ENCODE measurements around the gene EHF. TPM values are rescaled to one million over a fixed set of nuclear protein-coding genes. Genes with fewer than 3 reads are reported as not detected.

EHF gene
- total and polyA plus RNA-seq, 2 donors (not counting 1 experiment from before 2014, with no cell fraction given) = 0.51 TPM; not detected in 1

- no peak for TF ChIP-seq EZH2 (IDR thresholded peaks at IDR 0.05; ENCODE audit: low read length, missing control alignments)
- TF ChIP-seq CTCF (conservative IDR thresholded peaks at IDR 0.05 in 1 of 2, IDR thresholded peaks at IDR 0.05 in 1 of 2; ENCODE audit: low read depth in 1 of 2, low read length in 2 of 2) = no peak
- H3K27ac ChIP-seq (ENCODE audit: insufficient read depth, low read length) = no peak overlapping the region
- no peak for DNase-seq (ENCODE audit: low read depth in 2 of 2)
- H3K4me2 ChIP-seq (ENCODE audit: extremely low read depth, insufficient read depth, low read length) = no peak overlapping the region
- H3K9ac ChIP-seq (ENCODE audit: insufficient read depth, low read length) = no peak overlapping the region
- no peak overlapping the region for H3K4me3 ChIP-seq (replicated peaks in 1 of 4; ENCODE audit: control extremely low read depth in 1 of 4, insufficient read depth in 1 of 4, low read depth in 3 of 4, low read length in 4 of 4)
- no peak overlapping the region for H2AFZ ChIP-seq (ENCODE audit: low read length)
- no peaks in the 10 kb centered on the region for H3K27me3 ChIP-seq (ENCODE audit: control insufficient read depth, insufficient read depth, low read length)
- no peaks in the 10 kb centered on the region for H3K9me3 ChIP-seq (ENCODE audit: control insufficient read depth, insufficient read depth, low read depth, low read length)
- H4K20me1 ChIP-seq (ENCODE audit: control insufficient read depth, extremely low read depth, insufficient read depth, low read length) = no peaks in the 10 kb centered on the region
- no peaks in the 10 kb centered on the region for H3K36me3 ChIP-seq (ENCODE audit: control insufficient read depth, insufficient read depth, low read length)
- H3K4me1 ChIP-seq (ENCODE audit: control insufficient read depth, extremely low read depth, insufficient read depth, low read length) = peaks cover 19% of the 10 kb centered on the region
- no peaks in the 10 kb centered on the region for H3K79me2 ChIP-seq (ENCODE audit: control insufficient read depth, insufficient read depth, low read length)
These were observed 17.5 kb upstream of the EHF start for GRCh38 chr11:34603129-34604001.

- no peak overlapping the region for H3K9ac ChIP-seq (ENCODE audit: insufficient read depth, low read length)
- H2AFZ ChIP-seq (ENCODE audit: low read length) = no peak overlapping the region
- TF ChIP-seq EZH2 (IDR thresholded peaks at IDR 0.05; ENCODE audit: low read length, missing control alignments) = no peak
- TF ChIP-seq CTCF (conservative IDR thresholded peaks at IDR 0.05 in 1 of 2, IDR thresholded peaks at IDR 0.05 in 1 of 2; ENCODE audit: low read depth in 1 of 2, low read length in 2 of 2) = no peak
- no peak overlapping the region for H3K4me2 ChIP-seq (ENCODE audit: extremely low read depth, insufficient read depth, low read length)
- no peaks in the 10 kb centered on the region for H4K20me1 ChIP-seq (ENCODE audit: control insufficient read depth, extremely low read depth, insufficient read depth, low read length)
- no peaks in the 10 kb centered on the region for H3K9me3 ChIP-seq (ENCODE audit: control insufficient read depth, insufficient read depth, low read depth, low read length)
- no peaks in the 10 kb centered on the region for H3K36me3 ChIP-seq (ENCODE audit: control insufficient read depth, insufficient read depth, low read length)
- no peaks in the 10 kb centered on the region for H3K79me2 ChIP-seq (ENCODE audit: control insufficient read depth, insufficient read depth, low read length)
- H3K27me3 ChIP-seq (ENCODE audit: control insufficient read depth, insufficient read depth, low read length) = no peaks in the 10 kb centered on the region
- no peak for DNase-seq (ENCODE audit: low read depth in 2 of 2)
- peaks cover 17% of the 10 kb centered on the region for H3K4me1 ChIP-seq (ENCODE audit: control insufficient read depth, extremely low read depth, insufficient read depth, low read length)
- H3K27ac ChIP-seq (ENCODE audit: insufficient read depth, low read length) = no peak overlapping the region
- H3K4me3 ChIP-seq (replicated peaks in 1 of 4; ENCODE audit: control extremely low read depth in 1 of 4, insufficient read depth in 1 of 4, low read depth in 3 of 4, low read length in 4 of 4) = no peak overlapping the region
These were observed 16.7 kb upstream of the EHF start for GRCh38 chr11:34604145-34604544.

- DNase-seq (ENCODE audit: low read depth in 2 of 2) = no peak
- Histone ChIP-seq H3K9ac (ENCODE audit: insufficient read depth, low read length) (no peak overlapping the region), H3K79me2 (ENCODE audit: control insufficient read depth, insufficient read depth, low read length) (no peaks in the 10 kb centered on the region), H2AFZ (ENCODE audit: low read length) (no peak overlapping the region), H3K27ac (ENCODE audit: insufficient read depth, low read length) (no peak overlapping the region), H4K20me1 (ENCODE audit: control insufficient read depth, extremely low read depth, insufficient read depth, low read length) (no peaks in the 10 kb centered on the region), H3K4me2 (ENCODE audit: extremely low read depth, insufficient read depth, low read length) (no peak overlapping the region), H3K36me3 (ENCODE audit: control insufficient read depth, insufficient read depth, low read length) (no peaks in the 10 kb centered on the region), H3K4me3 (replicated peaks in 1 of 4; ENCODE audit: control extremely low read depth in 1 of 4, insufficient read depth in 1 of 4, low read depth in 3 of 4, low read length in 4 of 4) (no peak overlapping the region), H3K27me3 (ENCODE audit: control insufficient read depth, insufficient read depth, low read length) (no peaks in the 10 kb centered on the region), H3K9me3 (ENCODE audit: control insufficient read depth, insufficient read depth, low read depth, low read length) (no peaks in the 10 kb centered on the region), H3K4me1 (ENCODE audit: control insufficient read depth, extremely low read depth, insufficient read depth, low read length) (peaks cover 10% of the 10 kb centered on the region)
- no peak for TF ChIP-seq CTCF (conservative IDR thresholded peaks at IDR 0.05 in 1 of 2, IDR thresholded peaks at IDR 0.05 in 1 of 2; ENCODE audit: low read depth in 1 of 2, low read length in 2 of 2)
These were observed 16.0 kb upstream of the EHF start for GRCh38 chr11:34604911-34605310.

Data from fibroblast of lung (primary cell).